ENCODE data around the gene SBK1.

The SBK1 gene

DNA sequence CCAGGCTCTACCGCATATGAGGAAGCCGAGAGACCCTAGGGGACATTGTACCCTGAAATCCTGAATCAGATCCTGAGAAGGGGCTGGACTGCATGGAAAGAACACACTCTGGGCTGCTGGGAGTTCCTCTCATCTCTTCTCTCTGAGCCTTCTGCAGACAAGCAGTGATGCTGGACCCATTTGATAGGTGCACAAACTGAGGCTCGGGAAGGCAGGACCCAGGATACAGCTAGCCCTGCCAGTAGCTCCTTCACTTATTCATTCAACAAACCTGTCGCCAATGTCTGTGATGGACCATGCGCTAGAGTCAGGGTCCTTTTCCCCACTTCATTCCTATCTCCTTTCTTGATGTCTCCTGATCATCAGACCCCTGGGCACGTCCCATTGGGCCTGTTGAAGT, 1.9 kb downstream of the SBK1 start:
- TF ChIP-seq, protein P1, sequence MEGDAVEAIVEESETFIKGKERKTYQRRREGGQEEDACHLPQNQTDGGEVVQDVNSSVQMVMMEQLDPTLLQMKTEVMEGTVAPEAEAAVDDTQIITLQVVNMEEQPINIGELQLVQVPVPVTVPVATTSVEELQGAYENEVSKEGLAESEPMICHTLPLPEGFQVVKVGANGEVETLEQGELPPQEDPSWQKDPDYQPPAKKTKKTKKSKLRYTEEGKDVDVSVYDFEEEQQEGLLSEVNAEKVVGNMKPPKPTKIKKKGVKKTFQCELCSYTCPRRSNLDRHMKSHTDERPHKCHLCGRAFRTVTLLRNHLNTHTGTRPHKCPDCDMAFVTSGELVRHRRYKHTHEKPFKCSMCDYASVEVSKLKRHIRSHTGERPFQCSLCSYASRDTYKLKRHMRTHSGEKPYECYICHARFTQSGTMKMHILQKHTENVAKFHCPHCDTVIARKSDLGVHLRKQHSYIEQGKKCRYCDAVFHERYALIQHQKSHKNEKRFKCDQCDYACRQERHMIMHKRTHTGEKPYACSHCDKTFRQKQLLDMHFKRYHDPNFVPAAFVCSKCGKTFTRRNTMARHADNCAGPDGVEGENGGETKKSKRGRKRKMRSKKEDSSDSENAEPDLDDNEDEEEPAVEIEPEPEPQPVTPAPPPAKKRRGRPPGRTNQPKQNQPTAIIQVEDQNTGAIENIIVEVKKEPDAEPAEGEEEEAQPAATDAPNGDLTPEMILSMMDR (IDR thresholded peaks at IDR 0.05; ENCODE audit: insufficient read depth, low read depth, low read length, missing control alignments), result no peak
- DNase-seq (ENCODE audit: low read depth), result no peak
- H3K4me3 ChIP-seq (ENCODE audit: low read length), result no peak overlapping the region

DNA sequence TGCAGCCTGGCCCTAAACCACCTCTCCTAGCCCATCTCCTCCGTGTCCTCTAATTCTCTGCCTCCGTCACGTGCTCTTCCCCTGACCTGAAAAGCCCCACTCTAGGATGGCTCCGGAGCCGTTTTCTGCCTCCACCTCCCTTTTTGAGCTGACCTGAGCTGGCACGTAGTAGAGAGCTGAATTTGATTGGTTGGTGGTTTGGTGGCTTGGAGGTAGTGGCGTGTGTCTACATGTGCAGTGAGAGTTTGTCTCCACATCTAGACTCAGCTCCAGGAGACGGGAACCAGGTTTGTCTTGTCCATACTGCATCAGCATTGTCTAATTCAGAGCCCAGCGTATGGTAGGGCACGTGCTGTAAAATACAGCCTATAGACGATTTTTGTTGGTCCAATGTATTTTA, 3.0 kb downstream of the SBK1 start:
- TF ChIP-seq, protein P1 (IDR thresholded peaks at IDR 0.05; ENCODE audit: insufficient read depth, low read depth, low read length, missing control alignments), result no peak
- no peak for DNase-seq (ENCODE audit: low read depth)
- H3K4me3 ChIP-seq (ENCODE audit: low read length), result no peak overlapping the region

DNA sequence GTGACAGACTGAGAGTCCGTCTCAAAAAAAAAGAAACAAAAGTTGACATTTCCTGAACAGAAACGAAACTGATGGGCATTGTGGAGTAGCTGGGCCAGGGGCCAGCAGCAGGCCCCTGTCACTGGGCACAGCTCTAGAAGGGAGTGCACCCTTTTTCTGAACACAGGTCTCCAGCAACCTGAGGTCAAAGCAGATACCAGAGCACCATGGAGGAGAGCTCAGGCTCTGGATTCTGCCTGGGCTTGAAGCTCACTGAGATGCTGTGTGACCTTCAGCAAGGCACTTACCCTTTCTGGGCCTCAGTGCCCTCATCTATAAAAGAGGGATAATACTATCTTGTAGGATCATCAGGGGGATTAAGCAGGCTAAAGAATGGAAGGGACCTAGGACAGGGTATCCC, 5.0 kb downstream of the SBK1 start:
- no peak for DNase-seq (ENCODE audit: low read depth)
- TF ChIP-seq, protein P1 (IDR thresholded peaks at IDR 0.05; ENCODE audit: insufficient read depth, low read depth, low read length, missing control alignments), result no peak

DNA sequence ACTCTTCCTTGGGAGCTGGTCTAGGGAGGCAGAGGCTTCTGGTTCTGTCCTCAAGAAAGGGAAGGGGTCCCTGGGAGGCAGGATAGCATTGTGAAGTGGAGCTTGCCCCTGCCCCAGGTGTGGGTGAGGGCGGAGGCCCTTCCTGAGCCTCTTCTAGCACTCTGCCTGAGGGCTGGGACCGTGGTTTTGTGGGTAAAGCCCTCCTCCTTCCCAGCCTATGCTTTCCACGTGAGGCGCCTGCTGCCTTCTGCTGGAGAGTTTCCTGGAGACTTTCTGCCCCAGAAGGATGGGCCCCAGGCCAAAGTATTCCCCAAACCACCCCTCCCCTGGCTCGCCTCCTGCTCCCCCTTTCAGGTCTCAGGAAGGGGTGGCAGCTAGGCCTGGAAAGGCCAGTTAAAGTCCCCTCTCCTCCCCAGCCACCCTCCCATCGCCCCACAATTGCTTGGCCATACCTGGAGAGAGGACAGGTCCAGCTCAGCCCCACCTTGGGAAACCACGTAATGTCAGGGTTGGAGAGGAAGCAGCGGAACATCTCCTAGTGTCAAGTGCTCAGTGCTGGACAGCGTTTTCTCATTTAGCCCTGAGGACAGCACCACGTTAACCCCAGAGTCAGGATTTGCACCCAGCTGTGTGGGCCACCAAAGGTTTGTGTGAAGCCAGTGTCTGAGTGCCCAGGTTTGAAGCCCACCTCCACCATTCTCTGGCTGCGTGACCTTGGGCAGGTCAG, 5.6 kb downstream of the SBK1 start:
- no peak for DNase-seq (ENCODE audit: low read depth)
- H3K4me3 ChIP-seq (ENCODE audit: low read length), result no peak overlapping the region
- TF ChIP-seq, protein P1 (IDR thresholded peaks at IDR 0.05; ENCODE audit: insufficient read depth, low read depth, low read length, missing control alignments), result no peak

More for the DNA sequence above, 5.0 kb downstream of the SBK1 start:
- H3K4me3 ChIP-seq (ENCODE audit: low read length), result no peak overlapping the region

DNA sequence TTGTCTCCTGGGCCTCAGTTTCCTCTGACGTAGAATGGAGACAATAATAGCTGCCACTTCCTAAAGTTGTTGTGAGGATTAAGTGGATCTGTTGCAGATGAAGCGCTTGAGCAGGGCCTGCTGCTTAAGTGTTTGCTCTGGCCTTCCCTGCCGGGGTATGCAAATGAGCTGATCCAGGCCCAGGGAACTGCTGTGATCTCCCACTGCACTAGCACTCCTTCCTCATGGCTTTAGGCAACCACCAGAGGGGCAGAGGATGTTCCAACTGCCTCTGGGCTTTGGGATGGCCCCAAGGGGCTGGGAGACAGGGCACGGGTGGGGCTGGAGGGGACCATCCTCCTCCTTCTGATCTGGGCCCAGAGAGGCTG, 6.2 kb downstream of the SBK1 start:
- no peak overlapping the region for H3K4me3 ChIP-seq (ENCODE audit: low read length)
- no peak for DNase-seq (ENCODE audit: low read depth)
- TF ChIP-seq, protein P1 (IDR thresholded peaks at IDR 0.05; ENCODE audit: insufficient read depth, low read depth, low read length, missing control alignments), result no peak

- H3K4me3 ChIP-seq (ENCODE audit: low read length), result no peak overlapping the region
- no peak for DNase-seq (ENCODE audit: low read depth)
- TF ChIP-seq, protein P1 (IDR thresholded peaks at IDR 0.05; ENCODE audit: insufficient read depth, low read depth, low read length, missing control alignments), result no peak
These were observed 8.0 kb downstream of the SBK1 start for GRCh38 chr16:28300327-28300726.

GRCh38 chr16:28301154-28301553, 8.8 kb downstream of the SBK1 start:
- H3K4me3 ChIP-seq (ENCODE audit: low read length), result no peak overlapping the region
- no peak for DNase-seq (ENCODE audit: low read depth)
- TF ChIP-seq, protein P1 (IDR thresholded peaks at IDR 0.05; ENCODE audit: insufficient read depth, low read depth, low read length, missing control alignments), result no peak

Measured in epithelial cell of esophagus (primary cell).